Adrenal gland (tissue), 12 donors: Measurements from ENCODE around the gene BAHCC1. TPM values are rescaled to one million over a fixed set of nuclear protein-coding genes. Genes with fewer than 3 reads are reported as not detected.

Source experiments
- DNase-seq, 7 donors: peaks; one replicate each; pipeline ENCODE4 v3.0.0-alpha.2; 2019 to 2020
- H3K27ac ChIP-seq, 5 donors: fragments of 200-600 bp; sonication (generic) in 4 of 5; 1 replicate in 3 of 5; 2 replicates in 2 of 5; pipeline versions ENCODE4 v1.5.1 to v1.8.0; 2016 to 2020; ENCODE audit warnings: mild to moderate bottlenecking in 1 of 5
- H3K27me3 ChIP-seq: fragments of 200-600 bp; 2 replicates; pipeline ENCODE4 v1.8.0; 2021
- H3K36me3 ChIP-seq, 2 donors: fragments of 200-600 bp; replicated peaks in 1 of 2; 1 replicate in 1 of 2; 2 replicates in 1 of 2; pipeline versions ENCODE4 v1.5.1 to v1.8.0; 2018 to 2022
- H3K4me1 ChIP-seq, 2 donors: fragments of 200-600 bp; replicated peaks in 1 of 2; 1 replicate in 1 of 2; 2 replicates in 1 of 2; pipeline versions ENCODE4 v1.5.1 to v1.8.0; 2018 to 2021
- H3K4me3 ChIP-seq, 4 donors: fragments of 200-600 bp; sonication (generic) in 3 of 4; one replicate each; pipeline ENCODE4 v1.5.1; 2016 to 2018
- H3K9me3 ChIP-seq, 3 donors: fragments of 200-600 bp; sonication (generic) in 1 of 3; replicated peaks in 1 of 3; 1 replicate in 2 of 3; 2 replicates in 1 of 3; pipeline versions ENCODE4 v1.5.1 to v1.8.0; 2016 to 2021
- CTCF ChIP-seq, 6 experiments: fragments of 450-650 bp in 4 of 6; fragments of 200-600 bp in 2 of 6; sonication (generic) in 1 of 6; IDR thresholded peaks; 1 replicate in 5 of 6; 2 replicates in 1 of 6; pipeline versions ENCODE4 v1.5.1 to v1.8.0; 2016 to 2021; ENCODE audit warnings: antibody characterized with exemption in 6 of 6, mild to moderate bottlenecking in 2 of 6, moderate library complexity in 1 of 6
- POLR2A ChIP-seq, 2 donors: fragments of 450-650 bp; IDR thresholded peaks; one replicate each; pipeline ENCODE4 v1.6.1; 2017; ENCODE audit warnings: antibody characterized with exemption in 2 of 2, mild to moderate bottlenecking in 2 of 2, moderate library complexity in 1 of 2
- WGBS, 4 donors: extraction: QIAGEN DNeasy Blood & Tissue Kit in 2 of 4; methylation state at CpG; one replicate each; pipeline versions ENCODE4 v1.1.5 to v1.1.7; 2013 to 2017; 5-methylcytosine and 5-hydroxymethylcytosine counted together
- intact Hi-C, 2 donors: fragments of 100-400 bp; cut with DNase I; formaldehyde crosslinking; loops; one replicate each; pipeline versions ENCODE4 v1.14.1 to v1.15.0; 2022 to 2023
- polyA plus RNA-seq, 3 donors: library from polyadenylated mRNA; stranded (reverse); fragments of 200-250 nt in 2 of 3; fragments of 350-450 nt in 1 of 3; fragmentation: Illumina TruSeq in 1 of 3; extraction: RNeasy Lipid Tissue Mini Kit (QIAGEN cat#74804) in 1 of 3; gene quantifications; one replicate each; pipeline ENCODE4 v1.2.3, GENCODE V29; 2013 to 2014
- total RNA-seq, 9 donors: library from RNA; depleted of rRNA in 4 of 9; stranded (reverse); fragments of >200 nt in 4 of 9; fragments of 120-200 nt in 1 of 9; fragmentation: NEBNext Ultra II Directional in 1 of 9; extraction: Animal tissue kit (Norgen Biotek cat#: 25700) in 1 of 9; gene quantifications; one replicate each; pipeline versions ENCODE4 v1.1.0 to v1.2.4, GENCODE V29; 2013 to 2023
- donor health status: healthy with polysubstance abuse.
- donor health status: Bipolar disorder and iron deficiency.
- donor health status: DM: yes; HTN: yes; CAD: no.
- donor health status: DM: no; HTN: no; CAD: no.
- donor health status: DM: no; HTN: no; CAD: no.
- donor health status: DM: yes; HTN: yes; CAD: no.

BAHCC1 gene
- total and polyA plus RNA-seq, 12 donors = 1.7 to 68.0 (median 18.4) TPM

GRCh38 chr17:81434072-81434471, 38.8 kb downstream of the BAHCC1 start:
- no peak for DNase-seq
- WGBS, 4 donors = 77 to 86% (median 80%) methylated on average over 12 to 15 of the region's 15 CpGs
- no peaks in the 10 kb centered on the region for H3K9me3 ChIP-seq
- no peak overlapping the region for H3K27ac ChIP-seq
- no peak overlapping the region for H3K4me3 ChIP-seq
- H3K27me3 ChIP-seq = no peaks in the 10 kb centered on the region
- TF ChIP-seq CTCF (IDR thresholded peaks at IDR 0.05) (no peak), POLR2A (IDR thresholded peaks at IDR 0.05) (no peak)
- H3K36me3 ChIP-seq = no peaks in the 10 kb centered on the region
- intact Hi-C loops = no loop called here
- peaks cover 13 to 22% of the 10 kb centered on the region in 2 donors for H3K4me1 ChIP-seq

GRCh38 chr17:81434681-81435417, 39.6 kb downstream of the BAHCC1 start:
- Histone ChIP-seq H3K4me1 (peaks cover 5 to 14% of the 10 kb centered on the region in 2 donors), H3K4me3 (no peak overlapping the region), H3K27me3 (no peaks in the 10 kb centered on the region)

GRCh38 chr17:81435652-81436293, 40.5 kb downstream of the BAHCC1 start:
- 73 to 82% (median 78%) methylated on average over 6 to 10 of the region's 10 CpGs for WGBS, 4 donors
- peak overlapping the region in 2 of 5 donors; percentile 70 to 79 for H3K27ac ChIP-seq

More at GRCh38 chr17:81434681-81435417, 39.6 kb downstream of the BAHCC1 start:
- Histone ChIP-seq H3K9me3 (no peaks in the 10 kb centered on the region), H3K36me3 (no peaks in the 10 kb centered on the region), H3K27ac (peak overlapping the region in 1 of 5 donors; percentile 79)
- WGBS, 4 donors = 79 to 94% (median 86%) methylated on average over 4 to 17 of the region's 17 CpGs
- TF ChIP-seq POLR2A (IDR thresholded peaks at IDR 0.05) (no peak), CTCF (IDR thresholded peaks at IDR 0.05) (no peak)
- intact Hi-C loops = no loop called here
- no peak for DNase-seq

More at GRCh38 chr17:81435652-81436293, 40.5 kb downstream of the BAHCC1 start:
- Histone ChIP-seq H3K4me3 (no peak overlapping the region), H3K9me3 (no peaks in the 10 kb centered on the region), H3K27me3 (no peaks in the 10 kb centered on the region), H3K4me1 (peaks cover 0 to 9% of the 10 kb centered on the region in 2 donors), H3K36me3 (no peaks in the 10 kb centered on the region)
- no peak for DNase-seq
- no peak for TF ChIP-seq POLR2A (IDR thresholded peaks at IDR 0.05)
- no peak for TF ChIP-seq CTCF (IDR thresholded peaks at IDR 0.05)
- intact Hi-C loops = no loop called here
